HEK293 (cell line): ENCODE measurements around the gene SUSD4.

ENCODE experiments used
- GLI2 ChIP-seq: fragments of 450-650 bp; formaldehyde crosslinking; IDR thresholded peaks from 2 replicates; pipeline ENCODE4; 2017; ENCODE audit warnings: missing biosample characterization, missing genetic modification characterization, low read depth, borderline replicate concordance
- GLIS1 ChIP-seq: fragments of 450-650 bp; formaldehyde crosslinking; IDR thresholded peaks from 2 replicates; pipeline ENCODE4 v1.5.1; 2016; ENCODE audit warnings: missing biosample characterization, missing genetic modification characterization
- PBX3 ChIP-seq: sonication (generic); formaldehyde crosslinking; IDR thresholded peaks from 2 replicates; pipeline ENCODE4 v1.8.1; 2022; ENCODE audit warnings: mild to moderate bottlenecking, moderate library complexity, missing genetic modification reagents
- ZNF121 ChIP-seq: fragments of 450-650 bp; formaldehyde crosslinking; IDR thresholded peaks from 2 replicates; pipeline ENCODE4 v1.5.1; 2016; ENCODE audit warnings: missing biosample characterization, missing genetic modification characterization
- ZNF354C ChIP-seq: fragments of 450-650 bp; formaldehyde crosslinking; IDR thresholded peaks from 2 replicates; pipeline ENCODE4 v1.5.1; 2016; ENCODE audit warnings: missing biosample characterization, missing genetic modification characterization, low read depth, borderline replicate concordance
- ZNF544 ChIP-seq: fragments of 450-650 bp; formaldehyde crosslinking; IDR thresholded peaks from 2 replicates; pipeline ENCODE4 v1.5.0; 2017; ENCODE audit warnings: missing biosample characterization, missing genetic modification characterization
- ZSCAN30 ChIP-seq: fragments of 450-650 bp; IDR thresholded peaks from 2 replicates; pipeline ENCODE4 v1.5.1; 2018; ENCODE audit warnings: missing biosample characterization, mild to moderate bottlenecking, missing genetic modification characterization, moderate library complexity
- TF ChIP-seq, protein P1 (sequence below): fragments of 450-650 bp; formaldehyde crosslinking; IDR thresholded peaks from 2 replicates; pipeline ENCODE4 v1.5.1; 2016; ENCODE audit warnings: missing biosample characterization, missing genetic modification characterization

- TF ChIP-seq GLIS1 (tag by site-specific recombination) (no peak), GLI2 (tag by site-specific recombination) (no peak), ZNF121 (tag by site-specific recombination) (no peak), ZSCAN30 (no peak), ZNF354C (tag by site-specific recombination) (no peak), ZNF544 (tag by site-specific recombination) (no peak), PBX3 (CRISPR knock-in tag) (no peak)
- TF ChIP-seq, protein P1, sequence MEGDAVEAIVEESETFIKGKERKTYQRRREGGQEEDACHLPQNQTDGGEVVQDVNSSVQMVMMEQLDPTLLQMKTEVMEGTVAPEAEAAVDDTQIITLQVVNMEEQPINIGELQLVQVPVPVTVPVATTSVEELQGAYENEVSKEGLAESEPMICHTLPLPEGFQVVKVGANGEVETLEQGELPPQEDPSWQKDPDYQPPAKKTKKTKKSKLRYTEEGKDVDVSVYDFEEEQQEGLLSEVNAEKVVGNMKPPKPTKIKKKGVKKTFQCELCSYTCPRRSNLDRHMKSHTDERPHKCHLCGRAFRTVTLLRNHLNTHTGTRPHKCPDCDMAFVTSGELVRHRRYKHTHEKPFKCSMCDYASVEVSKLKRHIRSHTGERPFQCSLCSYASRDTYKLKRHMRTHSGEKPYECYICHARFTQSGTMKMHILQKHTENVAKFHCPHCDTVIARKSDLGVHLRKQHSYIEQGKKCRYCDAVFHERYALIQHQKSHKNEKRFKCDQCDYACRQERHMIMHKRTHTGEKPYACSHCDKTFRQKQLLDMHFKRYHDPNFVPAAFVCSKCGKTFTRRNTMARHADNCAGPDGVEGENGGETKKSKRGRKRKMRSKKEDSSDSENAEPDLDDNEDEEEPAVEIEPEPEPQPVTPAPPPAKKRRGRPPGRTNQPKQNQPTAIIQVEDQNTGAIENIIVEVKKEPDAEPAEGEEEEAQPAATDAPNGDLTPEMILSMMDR (tag by site-specific recombination), result no peak
These were observed 134.9 kb downstream of the SUSD4 start for GRCh38 chr1:223228931-223229528.
